Astrocyte of the spinal cord (primary cell): ENCODE data around the gene LAMA3.

Source experiments
- DNase-seq: peaks from one replicate; pipeline ENCODE4 v3.0.0; 2011; ENCODE audit warnings: low read depth, low spot score
- H3K4me3 ChIP-seq: 2 replicates; pipeline ENCODE4 v1.5.1; 2011; ENCODE audit warnings: low read depth, mild to moderate bottlenecking, low read length, moderate library complexity
- in situ Hi-C: cut with HindIII; loops from 2 replicates; pipeline ENCODE4 v1.10.0; 2017; ENCODE audit warnings: low sequenced_read_pairs
- TF ChIP-seq, protein P1 (sequence below): IDR thresholded peaks from 2 replicates; pipeline ENCODE4 v1.5.1; 2012; ENCODE audit warnings: low read depth, mild to moderate bottlenecking, low read length, inconsistent platforms

Gene LAMA3

DNA sequence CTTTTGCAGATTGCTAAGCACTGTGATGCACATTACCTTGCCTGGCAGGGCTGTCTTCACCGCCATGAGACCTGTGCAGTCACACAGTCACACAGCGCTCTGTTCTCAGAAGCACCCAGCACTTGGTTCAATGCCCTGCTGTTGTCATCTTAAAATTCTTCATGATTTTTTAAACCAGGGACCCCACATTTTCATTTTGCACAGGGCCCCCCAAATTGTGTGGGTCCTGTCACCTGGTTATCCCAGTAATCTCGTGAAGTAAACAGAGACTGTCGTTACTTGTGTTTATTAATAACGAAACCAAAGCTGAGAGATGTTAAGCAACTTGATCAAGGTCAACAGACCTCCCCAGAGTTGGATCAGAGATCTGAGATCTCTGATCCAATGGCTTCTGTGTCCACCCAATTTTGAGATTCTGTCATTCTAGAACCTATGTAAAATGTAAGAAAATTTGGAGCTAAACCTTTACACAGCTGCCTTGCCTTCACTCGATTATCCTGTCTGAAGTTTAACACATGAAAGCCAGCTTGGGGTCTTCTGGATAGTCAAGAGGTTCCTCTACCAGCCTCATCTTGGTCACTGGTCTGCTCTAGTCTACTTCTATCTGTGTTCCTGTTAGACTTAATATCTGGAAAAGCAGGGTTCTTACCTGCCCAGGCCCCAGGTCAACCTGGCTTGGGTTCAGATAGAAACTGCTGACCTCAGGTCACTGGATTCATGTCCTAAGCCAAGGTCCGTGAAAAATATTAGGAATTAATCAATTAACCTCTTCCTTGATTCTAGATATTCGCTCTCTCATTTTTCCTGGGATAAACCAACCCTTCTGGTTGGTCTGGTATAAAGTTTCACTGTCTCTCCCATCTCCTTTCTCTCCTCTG, 311.6 kb downstream of the LAMA3 start:
- in situ Hi-C loops: no loop called here
- TF ChIP-seq, protein P1, sequence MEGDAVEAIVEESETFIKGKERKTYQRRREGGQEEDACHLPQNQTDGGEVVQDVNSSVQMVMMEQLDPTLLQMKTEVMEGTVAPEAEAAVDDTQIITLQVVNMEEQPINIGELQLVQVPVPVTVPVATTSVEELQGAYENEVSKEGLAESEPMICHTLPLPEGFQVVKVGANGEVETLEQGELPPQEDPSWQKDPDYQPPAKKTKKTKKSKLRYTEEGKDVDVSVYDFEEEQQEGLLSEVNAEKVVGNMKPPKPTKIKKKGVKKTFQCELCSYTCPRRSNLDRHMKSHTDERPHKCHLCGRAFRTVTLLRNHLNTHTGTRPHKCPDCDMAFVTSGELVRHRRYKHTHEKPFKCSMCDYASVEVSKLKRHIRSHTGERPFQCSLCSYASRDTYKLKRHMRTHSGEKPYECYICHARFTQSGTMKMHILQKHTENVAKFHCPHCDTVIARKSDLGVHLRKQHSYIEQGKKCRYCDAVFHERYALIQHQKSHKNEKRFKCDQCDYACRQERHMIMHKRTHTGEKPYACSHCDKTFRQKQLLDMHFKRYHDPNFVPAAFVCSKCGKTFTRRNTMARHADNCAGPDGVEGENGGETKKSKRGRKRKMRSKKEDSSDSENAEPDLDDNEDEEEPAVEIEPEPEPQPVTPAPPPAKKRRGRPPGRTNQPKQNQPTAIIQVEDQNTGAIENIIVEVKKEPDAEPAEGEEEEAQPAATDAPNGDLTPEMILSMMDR: no peak
- no peak overlapping the region for H3K4me3 ChIP-seq
- no peak for DNase-seq

DNA sequence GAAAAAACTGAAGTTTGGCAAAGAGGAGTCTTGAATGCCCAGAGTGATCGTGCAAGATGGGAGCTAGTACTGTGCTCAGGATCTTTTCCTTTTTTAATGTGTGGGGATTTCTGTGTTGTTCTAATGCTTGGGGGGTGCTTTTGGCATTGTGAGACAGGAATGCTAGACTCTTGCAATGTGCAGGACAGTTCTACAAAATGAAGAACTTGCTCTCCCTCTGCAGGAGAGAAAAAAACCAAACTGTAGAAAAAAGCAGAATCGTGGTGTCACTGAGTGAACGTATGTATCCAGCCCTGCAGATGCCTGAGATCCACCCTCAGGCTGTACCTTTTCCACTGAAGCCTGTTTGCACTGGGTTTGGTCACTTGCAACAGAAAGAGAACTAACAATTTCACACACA, 313.2 kb downstream of the LAMA3 start:
- TF ChIP-seq, protein P1: no peak
- H3K4me3 ChIP-seq: no peak overlapping the region
- in situ Hi-C loops: no loop called here
- no peak for DNase-seq

DNA sequence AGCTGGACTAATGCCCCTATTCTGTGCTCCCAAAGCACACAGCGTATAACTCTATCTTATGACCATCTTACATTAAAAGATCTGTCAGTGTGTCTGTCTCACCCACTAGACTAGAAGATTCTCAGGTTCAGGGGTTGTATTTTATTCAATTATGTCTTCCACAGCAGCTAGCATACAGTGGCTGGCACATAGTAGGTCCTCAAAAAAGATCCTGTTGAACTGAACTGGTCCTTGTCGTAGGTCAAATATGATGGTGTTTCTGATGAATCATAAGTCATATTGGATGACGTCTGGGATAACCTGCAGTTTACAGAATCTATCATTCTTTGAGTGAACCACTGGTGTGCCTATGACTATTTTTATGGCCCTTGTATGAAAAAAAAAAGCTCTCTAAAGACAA, 314.0 kb downstream of the LAMA3 start:
- in situ Hi-C loops: no loop called here
- TF ChIP-seq, protein P1: no peak

GRCh38 chr18:24003903-24004640, 314.8 kb downstream of the LAMA3 start:
- TF ChIP-seq, protein P1: no peak
- no peak overlapping the region for H3K4me3 ChIP-seq
- in situ Hi-C loops: no loop called here
- no peak for DNase-seq

More for the DNA sequence above, 314.0 kb downstream of the LAMA3 start:
- no peak for DNase-seq
- no peak overlapping the region for H3K4me3 ChIP-seq
